ENCODE data around the gene CACHD1. TPM values are rescaled to one million over a fixed set of nuclear protein-coding genes. Genes with fewer than 3 reads are reported as not detected.

The CACHD1 gene
- total and polyA plus RNA-seq, 8 donors: 1.4 to 22.8 (median 4.8) TPM

DNA sequence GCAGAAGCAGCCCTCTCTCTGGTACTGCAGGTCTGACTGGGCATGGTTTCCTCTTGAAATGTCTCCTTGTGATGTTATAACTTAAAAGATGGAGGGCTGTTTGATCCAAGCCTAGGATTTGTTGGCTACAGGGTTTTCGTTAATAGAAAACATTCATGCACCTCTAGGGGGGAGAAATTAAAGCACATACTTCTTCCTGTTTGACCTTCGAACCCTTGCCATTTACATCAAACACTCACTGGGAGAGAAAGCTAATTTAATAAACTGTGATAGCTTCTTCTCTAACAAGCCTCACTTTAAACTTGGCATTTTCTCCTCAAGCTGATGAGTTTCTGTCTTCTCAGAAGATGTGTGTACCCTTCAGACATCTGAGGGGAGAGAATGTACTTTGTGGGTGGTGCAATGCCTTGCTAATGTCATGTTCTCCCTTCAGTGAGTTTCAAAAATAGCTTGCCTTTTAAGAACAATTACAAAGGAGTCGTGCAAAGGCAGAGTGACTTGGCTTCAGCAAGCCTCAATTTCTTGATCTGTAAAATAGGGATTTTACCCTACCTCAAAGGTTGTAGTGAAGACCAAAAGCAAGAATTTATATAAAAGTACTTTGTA lies 20.4 kb downstream of the CACHD1 start:
- no peaks in the 10 kb centered on the region for H3K36me3 ChIP-seq

DNA sequence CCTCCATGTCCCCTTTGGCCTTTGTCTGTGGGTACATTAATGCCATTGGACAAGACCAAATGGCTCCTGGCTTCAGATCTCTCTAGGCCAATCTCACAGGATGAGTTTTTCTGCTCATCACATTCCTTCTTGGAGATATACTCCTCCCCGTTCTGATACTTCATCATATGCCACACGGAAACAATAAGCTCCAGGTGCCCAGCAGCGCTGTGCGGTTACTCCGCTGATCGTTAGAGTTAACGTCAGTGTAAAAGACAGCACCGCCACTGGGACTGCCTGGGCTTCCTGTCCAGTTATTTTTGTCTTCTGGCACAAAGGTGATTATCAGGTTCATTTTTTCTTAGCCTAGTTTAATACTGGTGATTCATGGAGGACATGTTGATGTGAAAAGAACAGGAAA lies 22.5 kb downstream of the CACHD1 start:
- intact Hi-C loops (cut with DNase I; ENCODE audit: low total_unique reads): no loop called here
- H3K27me3 ChIP-seq: no peaks in the 10 kb centered on the region
- 90 to 97% (median 92%) methylated on average over 8 of the region's 8 CpGs for WGBS, 5 donors
- H3K27ac ChIP-seq: no peak overlapping the region
- peaks cover 5 to 71% (median 27%) of the 10 kb centered on the region in 4 donors for H3K4me1 ChIP-seq
- no peaks in the 10 kb centered on the region for H3K9me3 ChIP-seq
- no peaks in the 10 kb centered on the region for H3K36me3 ChIP-seq
- no peak overlapping the region for H3K4me3 ChIP-seq
- TF ChIP-seq EP300 (IDR thresholded peaks at IDR 0.05): no peak
- no peak for TF ChIP-seq POLR2AphosphoS5 (IDR thresholded peaks at IDR 0.05)
- no peak for TF ChIP-seq CTCF (IDR thresholded peaks at IDR 0.05)
- no peak for TF ChIP-seq POLR2A (IDR thresholded peaks at IDR 0.05)
- DNase-seq: no peak

More for the DNA sequence above, 20.4 kb downstream of the CACHD1 start:
- H3K9me3 ChIP-seq: no peaks in the 10 kb centered on the region
- H3K4me3 ChIP-seq: no peak overlapping the region
- H3K4me1 ChIP-seq: peaks cover 0 to 50% (median 11%) of the 10 kb centered on the region in 4 donors
- 37 to 54% (median 45%) methylated on average over 3 of the region's 3 CpGs for WGBS, 5 donors
- peak overlapping the region in 1 of 5 donors; percentile 15 for H3K27ac ChIP-seq
- TF ChIP-seq POLR2AphosphoS5 (IDR thresholded peaks at IDR 0.05) (peak in 1 of 3 donors; percentile 56), EP300 (IDR thresholded peaks at IDR 0.05) (no peak)
- intact Hi-C loops (cut with DNase I; ENCODE audit: low total_unique reads): no loop called here
- H3K27me3 ChIP-seq: no peaks in the 10 kb centered on the region
- no peak for DNase-seq

- Histone ChIP-seq H3K4me1 (peaks cover 5 to 82% (median 35%) of the 10 kb centered on the region in 4 donors), H3K9me3 (no peaks in the 10 kb centered on the region), H3K27me3 (no peaks in the 10 kb centered on the region), H3K36me3 (no peaks in the 10 kb centered on the region), H3K27ac (no peak overlapping the region), H3K4me3 (no peak overlapping the region)
- TF ChIP-seq EP300 (IDR thresholded peaks at IDR 0.05): no peak
- no peak for TF ChIP-seq POLR2A (IDR thresholded peaks at IDR 0.05)
- TF ChIP-seq CTCF (IDR thresholded peaks at IDR 0.05): no peak
- TF ChIP-seq POLR2AphosphoS5 (IDR thresholded peaks at IDR 0.05): no peak
- DNase-seq: no peak
- intact Hi-C loops (cut with DNase I; ENCODE audit: low total_unique reads): no loop called here
- 62 to 85% (median 77%) methylated on average over 6 of the region's 6 CpGs for WGBS, 5 donors
Measured at GRCh38 chr1:64493831-64494230, 23.9 kb downstream of the CACHD1 start.

DNA sequence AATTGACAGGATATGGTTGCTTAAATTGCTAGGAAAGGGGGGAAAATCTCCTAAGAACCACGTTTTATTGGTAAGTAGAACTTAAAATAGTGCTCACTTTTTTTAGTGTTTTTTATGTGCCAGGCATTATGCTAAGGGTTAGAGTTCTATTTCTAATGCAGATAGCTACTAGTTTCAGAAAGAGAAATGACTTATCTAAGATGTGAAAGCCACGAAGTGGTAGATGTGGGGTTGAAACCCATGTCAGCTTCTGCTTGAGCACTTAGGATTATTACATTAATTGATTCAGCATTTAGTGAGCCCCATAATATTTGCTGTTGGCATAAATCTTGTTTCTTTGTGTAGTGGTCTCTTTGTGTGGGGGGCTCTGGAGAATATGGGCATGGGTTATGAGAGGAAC lies 24.7 kb downstream of the CACHD1 start:
- Histone ChIP-seq H3K27me3 (no peaks in the 10 kb centered on the region), H3K9me3 (no peaks in the 10 kb centered on the region), H3K4me3 (no peak overlapping the region), H3K27ac (peak overlapping the region in 1 of 5 donors; percentile 65), H3K4me1 (peaks cover 5 to 74% (median 35%) of the 10 kb centered on the region in 4 donors), H3K36me3 (no peaks in the 10 kb centered on the region)
- intact Hi-C loops (cut with DNase I; ENCODE audit: low total_unique reads): no loop called here
- TF ChIP-seq EP300 (IDR thresholded peaks at IDR 0.05): no peak
- no peak for TF ChIP-seq CTCF (IDR thresholded peaks at IDR 0.05)
- no peak for TF ChIP-seq POLR2AphosphoS5 (IDR thresholded peaks at IDR 0.05)
- TF ChIP-seq POLR2A (IDR thresholded peaks at IDR 0.05): no peak
- 27 to 48% (median 32%) methylated on average over 2 of the region's 2 CpGs for WGBS, 5 donors
- no peak for DNase-seq

- Histone ChIP-seq H3K9me3 (no peaks in the 10 kb centered on the region), H3K4me3 (no peak overlapping the region), H3K36me3 (no peaks in the 10 kb centered on the region), H3K27me3 (no peaks in the 10 kb centered on the region), H3K27ac (peak overlapping the region in 3 of 5 donors; percentile 10 to 65 (median 10)), H3K4me1 (peaks cover 5 to 62% (median 32%) of the 10 kb centered on the region in 4 donors)
- peak; percentile 68 to 76 for DNase-seq
- WGBS, 5 donors: 14 to 41% (median 27%) methylated on average over 1 of the region's 1 CpG
- no peak for TF ChIP-seq EP300 (IDR thresholded peaks at IDR 0.05)
- intact Hi-C loops (cut with DNase I; ENCODE audit: low total_unique reads): no loop called here
Measured at GRCh38 chr1:64495878-64496277, 25.9 kb downstream of the CACHD1 start.
